HepG2 (cell line): ENCODE data around the gene ARHGAP15. TPM values are rescaled to one million over a fixed set of nuclear protein-coding genes. Genes with fewer than 3 reads are reported as not detected.

Experiments
- ATAC-seq: fragments of 200-7000 bp; cut with Tn5 transposase; 3 replicates; pipeline ENCODE4 v1.9.1; 2020; ENCODE audit warnings: mild to moderate bottlenecking, moderate library complexity
- BruUV-seq: library from RNA; stranded (reverse); fragments of 400-500 nt; replicated peaks from 2 replicates; lab custom pipeline; 2021; lab: Mats Ljungman, UMichigan
- CTCF ChIA-PET: fragments of 300-600 bp; formaldehyde crosslinking; extraction: SDS; loops from one replicate; lab custom pipeline; 2021; ENCODE audit warnings: low total read pairs, inconsistent platforms, low intra/inter-chr PET ratio; lab: Yijun Ruan, JAX
- POLR2A ChIA-PET: fragments of 350-600 bp; sonication (Branson Sonifier 250); formaldehyde crosslinking; loops from one replicate; lab custom pipeline; 2020; ENCODE audit warnings: antibody characterized with exemption, inconsistent platforms; lab: Yijun Ruan, JAX
- DNase-seq: peaks from one replicate; pipeline ENCODE4 v3.0.0-alpha.2; 2015; ENCODE audit warnings: low spot score
- FAIRE-seq: peaks from 3 replicates; lab custom pipeline; 2011; peaks lifted over from hg19 to GRCh38; lab: Jason Lieb, UNC
- H2AFZ ChIP-seq: one replicate; pipeline ENCODE4 v1.6.1; 2011; ENCODE audit warnings: low read length, inconsistent platforms
- H3K27ac ChIP-seq: fragments of 300-600 bp; 3 replicates; pipeline ENCODE4 v1.8.0; 2011; ENCODE audit warnings: mixed run types, mild to moderate bottlenecking, mixed read lengths, low read length, inconsistent platforms; ENCODE audit not compliant: insufficient read depth; ENCODE audit errors: extremely low read length
- H3K27me3 ChIP-seq, 2 experiments: fragments of 200-600 bp in 1 of 2; 2 replicates in 1 of 2; 3 replicates in 1 of 2; pipeline versions ENCODE4 v1.6.0 to v1.8.0; 2011; ENCODE audit warnings: low read length in 2 of 2, mild to moderate bottlenecking in 2 of 2, moderate library complexity in 2 of 2, inconsistent platforms in 1 of 2; ENCODE audit not compliant: insufficient read depth in 2 of 2, control insufficient read depth in 1 of 2
- H3K36me3 ChIP-seq, 2 experiments: fragments of 200-600 bp in 1 of 2; replicated peaks in 1 of 2; 2 replicates in 1 of 2; 3 replicates in 1 of 2; pipeline versions ENCODE4 v1.5.1 to v1.8.0; 2011; ENCODE audit warnings: low read length in 2 of 2, inconsistent platforms in 1 of 2; ENCODE audit not compliant: insufficient read depth in 2 of 2, control insufficient read depth in 1 of 2
- H3K4me1 ChIP-seq: 2 replicates; pipeline ENCODE4 v1.5.1; 2012; ENCODE audit warnings: low read length, inconsistent platforms; ENCODE audit not compliant: insufficient read depth
- H3K4me2 ChIP-seq: 2 replicates; pipeline ENCODE4 v1.6.0; 2011; ENCODE audit warnings: low read depth, low read length, inconsistent platforms
- H3K4me3 ChIP-seq, 3 experiments: fragments of 200-600 bp in 1 of 3; sonication (generic), shearing (Covaris generic) in 1 of 3; replicated peaks in 1 of 3; 2 replicates each; pipeline ENCODE4 v1.5.1; 2011 to 2016; ENCODE audit warnings: low read length in 3 of 3, inconsistent platforms in 2 of 3, low read depth in 2 of 3, mild to moderate bottlenecking in 2 of 3, control low read depth in 1 of 3, mixed read lengths in 1 of 3; ENCODE audit not compliant: insufficient read depth in 1 of 3
- H3K79me2 ChIP-seq: one replicate; pipeline ENCODE4 v1.6.1; 2011; ENCODE audit warnings: low read length, inconsistent platforms; ENCODE audit not compliant: insufficient read depth
- H3K9ac ChIP-seq: 2 replicates; pipeline ENCODE4 v1.6.0; 2011; ENCODE audit warnings: mild to moderate bottlenecking, low read depth, low read length, inconsistent platforms; ENCODE audit not compliant: insufficient read depth
- H3K9me3 ChIP-seq: 2 replicates; pipeline ENCODE4 v1.5.1; 2012; ENCODE audit warnings: mild to moderate bottlenecking, low read length
- H4K20me1 ChIP-seq: 2 replicates; pipeline ENCODE4 v1.6.0; 2011; ENCODE audit warnings: inconsistent platforms, mild to moderate bottlenecking, low read length, moderate library complexity; ENCODE audit not compliant: insufficient read depth
- CBX1 ChIP-seq: IDR thresholded peaks from one replicate; pipeline ENCODE4 v1.6.1; 2016; ENCODE audit warnings: antibody characterized with exemption, low read depth
- FOXA1 ChIP-seq, 2 experiments: fragments of 450-650 bp in 1 of 2; sonication (generic) in 1 of 2; formaldehyde crosslinking in 1 of 2; IDR thresholded peaks; 2 replicates each; pipeline versions ENCODE4 v1.4.0 to v1.6.1; 2016 to 2020; ENCODE audit warnings: missing genetic modification reagents in 1 of 2
- FOXJ3 ChIP-seq: sonication (generic); formaldehyde crosslinking; IDR thresholded peaks from 2 replicates; pipeline ENCODE4 v1.4.0; 2020; ENCODE audit warnings: missing genetic modification reagents, mild to moderate bottlenecking, borderline replicate concordance
- KAT7 ChIP-seq: IDR thresholded peaks from 2 replicates; pipeline ENCODE4 v1.6.1; 2018; ENCODE audit warnings: borderline replicate concordance, missing compliant biosample characterization
- KDM1A ChIP-seq: IDR thresholded peaks from 2 replicates; pipeline ENCODE4 v1.6.1; 2016; ENCODE audit warnings: missing compliant biosample characterization
- PAF1 ChIP-seq: IDR thresholded peaks from 2 replicates; pipeline ENCODE4 v1.6.1; 2016; ENCODE audit warnings: missing genetic modification reagents, missing compliant biosample characterization
- PHB2 ChIP-seq: fragments of 450-650 bp; IDR thresholded peaks from 2 replicates; pipeline ENCODE4 v1.6.1; 2018; ENCODE audit not compliant: partially characterized antibody
- SMAD1 ChIP-seq: sonication (generic); formaldehyde crosslinking; IDR thresholded peaks from 2 replicates; pipeline ENCODE4 v1.4.0; 2020; ENCODE audit warnings: missing genetic modification reagents, low read depth, mild to moderate bottlenecking, borderline replicate concordance
- SNAPC2 ChIP-seq: sonication (generic); formaldehyde crosslinking; IDR thresholded peaks from 2 replicates; pipeline ENCODE4 v1.8.1; 2022; ENCODE audit warnings: mild to moderate bottlenecking, missing genetic modification reagents
- SSRP1 ChIP-seq: IDR thresholded peaks from 2 replicates; pipeline ENCODE4 v1.6.1; 2016; ENCODE audit warnings: control low read depth
- STAT5B ChIP-seq: sonication (generic); formaldehyde crosslinking; IDR thresholded peaks from 2 replicates; pipeline ENCODE4 v1.4.0; 2020; ENCODE audit warnings: missing genetic modification reagents
- TAF1 ChIP-seq: sonication (generic); formaldehyde crosslinking; IDR thresholded peaks from 2 replicates; pipeline ENCODE4 v1.4.0; 2020; ENCODE audit warnings: missing genetic modification reagents
- ZFX ChIP-seq: sonication (generic); formaldehyde crosslinking; IDR thresholded peaks from 2 replicates; pipeline ENCODE4 v1.4.0; 2020; ENCODE audit warnings: mild to moderate bottlenecking, low read depth, missing genetic modification reagents, moderate library complexity
- ZNF232 ChIP-seq: sonication (generic); formaldehyde crosslinking; IDR thresholded peaks from 2 replicates; pipeline ENCODE4 v1.4.0; 2020; ENCODE audit warnings: missing genetic modification reagents, borderline replicate concordance
- ZNF451 ChIP-seq: sonication (generic); formaldehyde crosslinking; IDR thresholded peaks from 2 replicates; pipeline ENCODE4 v1.5.0; 2020; ENCODE audit warnings: mild to moderate bottlenecking, missing genetic modification reagents
- ZNF547 ChIP-seq: sonication (generic); formaldehyde crosslinking; IDR thresholded peaks from 2 replicates; pipeline ENCODE4 v1.5.1; 2020; ENCODE audit warnings: mild to moderate bottlenecking, missing genetic modification reagents
- ZNF572 ChIP-seq: sonication (generic); formaldehyde crosslinking; IDR thresholded peaks from 2 replicates; pipeline ENCODE4 v1.5.1; 2020; ENCODE audit warnings: mild to moderate bottlenecking, missing genetic modification reagents
- ZSCAN22 ChIP-seq: sonication (generic); formaldehyde crosslinking; IDR thresholded peaks from 2 replicates; pipeline ENCODE4 v1.4.0; 2020; ENCODE audit warnings: mild to moderate bottlenecking, missing genetic modification reagents
- WGBS: methylation state at CpG from one replicate; pipeline ENCODE4 v1.1.6; 2017; ENCODE audit warnings: low lambda C conversion rate; 5-methylcytosine and 5-hydroxymethylcytosine counted together
- in situ Hi-C: cut with HindIII; loops from 2 replicates; pipeline ENCODE4 v1.10.0; 2017; ENCODE audit warnings: low pct_unique_long_range_greater_than_20kb; ENCODE audit not compliant: extremely low pct_ligation_motif_present
- intact Hi-C: fragments of 100-400 bp; cut with micrococcal nuclease; formaldehyde crosslinking; loops from one replicate; pipeline ENCODE4 v1.10.0; 2022; ENCODE audit not compliant: unreplicated experiment
- polyA plus RNA-seq, 8 experiments: library from polyadenylated mRNA; depleted of rRNA in 3 of 8; stranded (reverse) in 7 of 8; unstranded in 1 of 8; fragments of >200 nt; fragmentation: Illumina TruSeq in 4 of 8; extraction: Trizol in 4 of 8; gene quantifications; 2 replicates each; pipeline versions ENCODE4 v1.2.1 to v1.2.3, GENCODE V29; 2011 to 2016; ENCODE audit warnings: low read depth in 4 of 8, missing spikeins in 1 of 8, mixed read lengths in 1 of 8; ENCODE audit not compliant: insufficient read depth in 1 of 8
- total RNA-seq, 5 experiments: library from RNA; depleted of rRNA; stranded (reverse); fragments of >200 nt; fragmentation: Illumina TruSeq; extraction: Trizol; gene quantifications; 2 replicates each; pipeline ENCODE4 v1.2.3, GENCODE V29; 2016; ENCODE audit warnings: low read depth in 1 of 5
- TF ChIP-seq, protein P1 (sequence below): IDR thresholded peaks from 2 replicates; pipeline ENCODE4 v1.4.0; 2020; ENCODE audit warnings: mild to moderate bottlenecking, missing genetic modification reagents
- TF ChIP-seq, protein P2 (sequence below): sonication (generic); formaldehyde crosslinking; IDR thresholded peaks from 2 replicates; pipeline ENCODE4 v1.8.0; 2022; ENCODE audit warnings: low read depth, missing genetic modification reagents

The ARHGAP15 gene
- total and polyA plus RNA-seq, 2 of the 13 experiments (the other 11 are each of a cell fraction or from before 2014, with no cell fraction given): 0.04 TPM; not detected in 1

GRCh38 chr2:143241403-143242088, 112.3 kb downstream of the ARHGAP15 start:
- H3K9me3 ChIP-seq: no peaks in the 10 kb centered on the region
- ATAC-seq: no peak
- no TSS peak for BruUV-seq
- H3K9ac ChIP-seq: no peak overlapping the region
- TF ChIP-seq PHB2 (no peak), ZNF572 (CRISPR knock-in tag) (no peak), SSRP1 (CRISPR knock-in tag) (no peak), CBX1 (no peak), SNAPC2 (CRISPR knock-in tag) (no peak), KAT7 (CRISPR knock-in tag) (no peak), ZFX (CRISPR knock-in tag) (no peak), ZNF232 (CRISPR knock-in tag) (no peak), FOXA1 (IDR thresholded peaks at IDR 0.05) (no peak), FOXA1 (CRISPR knock-in tag; IDR thresholded peaks at IDR 0.05) (no peak), STAT5B (CRISPR knock-in tag) (no peak), FOXJ3 (CRISPR knock-in tag) (no peak), ZNF451 (CRISPR knock-in tag) (no peak), TAF1 (no peak), KDM1A (no peak), ZSCAN22 (CRISPR knock-in tag) (no peak), PAF1 (CRISPR knock-in tag) (no peak), ZNF547 (CRISPR knock-in tag) (no peak), SMAD1 (no peak)
- TF ChIP-seq, protein P1, sequence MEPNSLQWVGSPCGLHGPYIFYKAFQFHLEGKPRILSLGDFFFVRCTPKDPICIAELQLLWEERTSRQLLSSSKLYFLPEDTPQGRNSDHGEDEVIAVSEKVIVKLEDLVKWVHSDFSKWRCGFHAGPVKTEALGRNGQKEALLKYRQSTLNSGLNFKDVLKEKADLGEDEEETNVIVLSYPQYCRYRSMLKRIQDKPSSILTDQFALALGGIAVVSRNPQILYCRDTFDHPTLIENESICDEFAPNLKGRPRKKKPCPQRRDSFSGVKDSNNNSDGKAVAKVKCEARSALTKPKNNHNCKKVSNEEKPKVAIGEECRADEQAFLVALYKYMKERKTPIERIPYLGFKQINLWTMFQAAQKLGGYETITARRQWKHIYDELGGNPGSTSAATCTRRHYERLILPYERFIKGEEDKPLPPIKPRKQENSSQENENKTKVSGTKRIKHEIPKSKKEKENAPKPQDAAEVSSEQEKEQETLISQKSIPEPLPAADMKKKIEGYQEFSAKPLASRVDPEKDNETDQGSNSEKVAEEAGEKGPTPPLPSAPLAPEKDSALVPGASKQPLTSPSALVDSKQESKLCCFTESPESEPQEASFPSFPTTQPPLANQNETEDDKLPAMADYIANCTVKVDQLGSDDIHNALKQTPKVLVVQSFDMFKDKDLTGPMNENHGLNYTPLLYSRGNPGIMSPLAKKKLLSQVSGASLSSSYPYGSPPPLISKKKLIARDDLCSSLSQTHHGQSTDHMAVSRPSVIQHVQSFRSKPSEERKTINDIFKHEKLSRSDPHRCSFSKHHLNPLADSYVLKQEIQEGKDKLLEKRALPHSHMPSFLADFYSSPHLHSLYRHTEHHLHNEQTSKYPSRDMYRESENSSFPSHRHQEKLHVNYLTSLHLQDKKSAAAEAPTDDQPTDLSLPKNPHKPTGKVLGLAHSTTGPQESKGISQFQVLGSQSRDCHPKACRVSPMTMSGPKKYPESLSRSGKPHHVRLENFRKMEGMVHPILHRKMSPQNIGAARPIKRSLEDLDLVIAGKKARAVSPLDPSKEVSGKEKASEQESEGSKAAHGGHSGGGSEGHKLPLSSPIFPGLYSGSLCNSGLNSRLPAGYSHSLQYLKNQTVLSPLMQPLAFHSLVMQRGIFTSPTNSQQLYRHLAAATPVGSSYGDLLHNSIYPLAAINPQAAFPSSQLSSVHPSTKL (CRISPR knock-in tag): no peak
- TF ChIP-seq, protein P2, sequence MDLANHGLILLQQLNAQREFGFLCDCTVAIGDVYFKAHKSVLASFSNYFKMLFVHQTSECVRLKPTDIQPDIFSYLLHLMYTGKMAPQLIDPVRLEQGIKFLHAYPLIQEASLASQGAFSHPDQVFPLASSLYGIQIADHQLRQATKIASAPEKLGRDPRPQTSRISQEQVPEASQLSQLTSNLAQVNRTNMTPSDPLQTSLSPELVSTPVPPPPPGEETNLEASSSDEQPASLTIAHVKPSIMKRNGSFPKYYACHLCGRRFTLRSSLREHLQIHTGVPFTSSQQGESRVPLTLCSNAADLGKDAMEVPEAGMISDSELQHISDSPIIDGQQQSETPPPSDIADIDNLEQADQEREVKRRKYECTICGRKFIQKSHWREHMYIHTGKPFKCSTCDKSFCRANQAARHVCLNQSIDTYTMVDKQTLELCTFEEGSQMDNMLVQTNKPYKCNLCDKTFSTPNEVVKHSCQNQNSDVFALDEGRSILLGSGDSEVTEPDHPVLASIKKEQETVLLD (CRISPR knock-in tag): no peak
- TF ChIP-seq, all 625 proteins: peak for 0
- in situ Hi-C loops (no loop called here), intact Hi-C loops (no loop called here)
- DNase-seq (no peak), FAIRE-seq (no peak)
- ChIA-PET POLR2A (no interaction called here), CTCF (no interaction called here)
- Histone ChIP-seq H3K79me2 (no peaks in the 10 kb centered on the region), H3K4me3 (no peak overlapping the region), H2AFZ (no peak overlapping the region), H3K27ac (no peak overlapping the region), H3K36me3 (no peaks in the 10 kb centered on the region), H3K4me2 (no peak overlapping the region), H4K20me1 (no peaks in the 10 kb centered on the region), H3K4me1 (no peaks in the 10 kb centered on the region), H3K27me3 (peaks cover 0 to 2% of the 10 kb centered on the region in 2 experiments; a peak in 1 of 5 replicates)
- WGBS: 5% methylated on average over 7 of the region's 7 CpGs
